ENCODE results near the gene PTGS1.

PTGS1 gene

GRCh38 chr9:122331523-122331927, 39.3 kb upstream of the PTGS1 start:
- TF ChIP-seq CTCF (IDR thresholded peaks at IDR 0.05; ENCODE audit: insufficient read depth, low read length, poor library complexity, severe bottlenecking) = no peak
- no peak overlapping the region for H3K4me3 ChIP-seq (replicated peaks; ENCODE audit: low read depth, low read length)
- DNase-seq (ENCODE audit: extremely low read depth, insufficient read length) = no peak
- peaks cover 2% of the 10 kb centered on the region for H3K36me3 ChIP-seq (ENCODE audit: control insufficient read depth, insufficient read depth, low read length)
- H3K27me3 ChIP-seq (replicated peaks; ENCODE audit: control insufficient read depth, insufficient read depth, low read length) = no peaks in the 10 kb centered on the region; the same call in 1 of the 2 replicates

DNA sequence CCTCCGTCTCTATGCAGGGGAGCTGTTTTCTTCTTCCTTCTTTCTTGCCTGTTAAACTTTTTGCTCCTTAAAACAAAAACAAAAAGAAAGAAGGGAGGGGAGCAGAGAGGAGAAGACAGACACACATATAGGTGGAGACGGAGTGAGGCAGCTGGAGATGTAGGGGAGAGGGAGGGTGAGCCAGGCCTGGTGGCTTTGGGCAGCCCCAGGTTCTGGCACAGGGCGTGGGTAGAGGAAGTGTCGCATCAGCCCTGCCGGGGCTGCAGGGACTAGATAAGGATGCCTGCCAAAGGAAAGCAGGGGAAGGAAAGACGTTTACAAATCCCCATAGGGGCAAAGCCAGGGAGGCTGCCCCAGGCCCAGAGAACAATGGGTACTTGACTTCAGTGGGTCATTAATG, 38.7 kb upstream of the PTGS1 start:
- no peaks in the 10 kb centered on the region; the same call in 1 of the 2 replicates for H3K27me3 ChIP-seq (replicated peaks; ENCODE audit: control insufficient read depth, insufficient read depth, low read length)
- TF ChIP-seq CTCF (IDR thresholded peaks at IDR 0.05; ENCODE audit: insufficient read depth, low read length, poor library complexity, severe bottlenecking) = no peak
- H3K4me3 ChIP-seq (replicated peaks; ENCODE audit: low read depth, low read length) = no peak overlapping the region
- no peak for DNase-seq (ENCODE audit: extremely low read depth, insufficient read length)
- H3K36me3 ChIP-seq (ENCODE audit: control insufficient read depth, insufficient read depth, low read length) = peaks cover 2% of the 10 kb centered on the region

DNA sequence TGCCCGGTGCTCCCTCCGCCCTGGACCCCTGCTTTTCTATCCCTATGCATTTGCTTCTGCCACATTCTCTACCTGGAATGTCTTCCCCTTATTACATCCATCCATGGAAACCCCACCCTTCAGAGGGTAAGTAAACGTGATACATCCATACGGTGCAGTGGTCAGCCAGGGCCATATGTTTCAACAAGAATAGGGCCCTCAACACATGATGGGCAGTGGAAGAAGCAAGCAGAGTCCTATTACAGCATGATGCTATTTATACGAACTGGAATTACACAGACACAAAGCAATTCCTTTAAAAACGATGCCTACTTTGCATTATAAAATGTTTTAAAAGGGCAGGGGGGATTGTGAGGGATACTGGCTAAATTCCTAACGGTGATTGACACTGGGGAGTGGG, 38.2 kb upstream of the PTGS1 start:
- no peak for DNase-seq (ENCODE audit: extremely low read depth, insufficient read length)
- H3K4me3 ChIP-seq (replicated peaks; ENCODE audit: low read depth, low read length) = no peak overlapping the region
- no peak for TF ChIP-seq CTCF (IDR thresholded peaks at IDR 0.05; ENCODE audit: insufficient read depth, low read length, poor library complexity, severe bottlenecking)
- peaks cover 2% of the 10 kb centered on the region for H3K36me3 ChIP-seq (ENCODE audit: control insufficient read depth, insufficient read depth, low read length)
- no peaks in the 10 kb centered on the region; the same call in 1 of the 2 replicates for H3K27me3 ChIP-seq (replicated peaks; ENCODE audit: control insufficient read depth, insufficient read depth, low read length)

DNA sequence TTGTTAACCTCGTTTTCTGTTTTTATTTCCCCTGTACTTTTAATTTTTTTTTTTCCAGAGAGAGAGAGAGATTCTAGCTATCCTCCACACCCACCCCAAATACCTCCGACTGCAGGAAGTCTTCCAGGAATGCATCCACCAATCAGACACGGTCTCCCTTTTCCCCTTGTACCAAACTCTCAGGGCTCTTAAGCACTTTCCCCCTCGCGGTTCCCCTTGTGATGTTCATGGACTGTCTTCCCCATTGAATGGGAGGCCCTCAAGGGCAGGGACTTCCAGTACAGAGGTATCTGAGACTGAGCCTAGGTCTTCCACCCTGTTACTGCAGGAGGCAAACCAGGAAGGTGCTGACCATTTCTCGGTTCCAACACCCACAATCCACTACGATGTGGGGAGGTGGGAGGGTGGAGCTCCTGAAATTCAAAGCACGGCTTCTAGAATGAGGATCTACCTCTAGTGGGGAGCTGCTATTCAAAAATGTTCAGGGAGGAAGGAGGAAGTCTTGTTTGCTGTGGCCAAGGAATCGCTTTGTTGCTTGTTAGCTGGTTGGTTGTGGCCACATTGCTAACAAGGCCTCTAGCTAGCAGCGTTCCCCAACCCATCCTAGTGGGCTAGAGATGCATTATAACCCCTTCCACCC, 37.5 kb upstream of the PTGS1 start:
- TF ChIP-seq CTCF (IDR thresholded peaks at IDR 0.05; ENCODE audit: insufficient read depth, low read length, poor library complexity, severe bottlenecking) = no peak
- no peak for DNase-seq (ENCODE audit: extremely low read depth, insufficient read length)
- H3K36me3 ChIP-seq (ENCODE audit: control insufficient read depth, insufficient read depth, low read length) = peaks cover 2% of the 10 kb centered on the region
- H3K27me3 ChIP-seq (replicated peaks; ENCODE audit: control insufficient read depth, insufficient read depth, low read length) = no peaks in the 10 kb centered on the region; the same call in 1 of the 2 replicates
- H3K4me3 ChIP-seq (replicated peaks; ENCODE audit: low read depth, low read length) = no peak overlapping the region

DNA sequence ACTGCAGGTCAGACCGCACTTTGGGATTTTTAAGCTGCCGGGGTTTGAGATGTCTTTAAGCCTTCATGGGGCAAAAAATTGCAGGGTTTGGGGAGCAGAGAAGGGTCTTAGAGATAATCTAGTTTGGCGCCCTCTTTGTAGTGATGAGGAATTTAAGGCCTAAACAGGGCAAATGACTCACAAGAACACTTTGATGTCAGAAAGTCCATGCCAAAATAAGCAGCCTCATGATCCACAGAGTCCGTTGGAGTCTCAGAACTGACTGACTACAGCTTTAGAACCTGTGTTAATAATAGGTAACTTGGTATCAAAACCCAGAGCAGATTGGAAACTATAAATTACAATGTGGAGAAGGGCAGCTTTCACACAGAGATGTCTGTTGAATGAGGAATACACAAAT, 35.9 kb upstream of the PTGS1 start:
- H3K36me3 ChIP-seq (ENCODE audit: control insufficient read depth, insufficient read depth, low read length) = no peaks in the 10 kb centered on the region; the same call in 1 of the 2 replicates
- DNase-seq (ENCODE audit: extremely low read depth, insufficient read length) = no peak
- no peak overlapping the region for H3K4me3 ChIP-seq (replicated peaks; ENCODE audit: low read depth, low read length)
- peaks cover 1% of the 10 kb centered on the region; the same call in 1 of the 2 replicates for H3K27me3 ChIP-seq (replicated peaks; ENCODE audit: control insufficient read depth, insufficient read depth, low read length)
- TF ChIP-seq CTCF (IDR thresholded peaks at IDR 0.05; ENCODE audit: insufficient read depth, low read length, poor library complexity, severe bottlenecking) = no peak

DNA sequence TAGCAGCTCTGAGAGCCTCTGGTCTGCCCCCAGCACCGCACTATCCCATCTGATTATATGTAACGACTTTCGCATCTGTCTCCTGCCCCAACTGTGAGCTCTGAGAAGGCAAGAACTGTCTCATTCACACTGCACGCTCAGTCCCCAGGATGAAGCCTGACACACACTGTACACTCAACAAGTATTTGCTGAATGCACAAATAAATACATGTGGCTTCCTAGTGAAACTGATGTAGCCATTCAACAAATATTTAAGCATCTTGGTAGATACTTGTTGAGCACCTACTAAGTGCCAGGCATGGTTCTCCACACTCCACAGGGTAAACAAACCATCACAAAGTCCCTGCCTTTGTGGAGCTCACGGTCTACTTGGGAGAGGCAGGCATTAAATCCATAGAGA, 34.6 kb upstream of the PTGS1 start:
- Histone ChIP-seq H3K27me3 (replicated peaks; ENCODE audit: control insufficient read depth, insufficient read depth, low read length) (peaks cover 1% of the 10 kb centered on the region; the same call in 1 of the 2 replicates), H3K4me3 (replicated peaks; ENCODE audit: low read depth, low read length) (no peak overlapping the region), H3K36me3 (ENCODE audit: control insufficient read depth, insufficient read depth, low read length) (no peaks in the 10 kb centered on the region)
- no peak for DNase-seq (ENCODE audit: extremely low read depth, insufficient read length)
- no peak for TF ChIP-seq CTCF (IDR thresholded peaks at IDR 0.05; ENCODE audit: insufficient read depth, low read length, poor library complexity, severe bottlenecking)

Data from GM06990 (cell line).